H7 (cell line): ENCODE results near the gene MYO5C. TPM values are rescaled to one million over a fixed set of nuclear protein-coding genes. Genes with fewer than 3 reads are reported as not detected.

Experiments used
- DNase-seq: peaks from one replicate; pipeline ENCODE4 v3.0.0; 2012
- H3K27me3 ChIP-seq: 2 replicates; pipeline ENCODE4 v1.6.0; 2011; ENCODE audit warnings: mild to moderate bottlenecking, low read length; ENCODE audit not compliant: control insufficient read depth, insufficient read depth
- H3K36me3 ChIP-seq: replicated peaks from 2 replicates; pipeline ENCODE4 v1.5.1; 2011; ENCODE audit warnings: low read length; ENCODE audit not compliant: control insufficient read depth, insufficient read depth
- H3K4me3 ChIP-seq: 2 replicates; pipeline ENCODE4 v1.5.1; 2011; ENCODE audit warnings: low read depth, mild to moderate bottlenecking, control low read depth, low read length, moderate library complexity; ENCODE audit not compliant: insufficient read depth
- total RNA-seq: library from RNA; depleted of rRNA; stranded (reverse); fragments of >200 nt; shearing (Covaris generic); gene quantifications from 2 replicates; pipeline ENCODE4 v1.2.3, GENCODE V29; 2014

MYO5C gene
- total RNA-seq, 1 experiment from 2014 or later: 1.7 TPM

DNA sequence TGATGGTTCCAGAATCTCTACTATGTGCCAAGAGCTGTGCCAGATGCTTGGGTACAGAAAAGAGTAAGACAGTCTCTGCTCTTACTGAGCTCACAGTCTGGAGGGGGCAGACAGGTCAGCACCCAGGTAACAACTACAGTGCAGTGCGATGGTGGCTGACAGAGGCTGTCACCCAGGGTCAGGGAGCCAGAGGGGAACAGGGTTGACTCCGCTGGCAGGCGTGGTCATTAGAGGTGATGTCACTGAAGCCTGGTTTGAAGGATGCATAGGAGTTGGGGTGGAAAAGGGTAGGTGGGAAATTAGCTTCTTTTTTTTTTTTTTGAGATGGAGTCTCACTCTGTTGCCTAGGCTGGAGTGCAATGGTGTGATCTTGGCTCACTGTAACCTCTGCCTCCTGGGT lies 136.0 kb downstream of the MYO5C start:
- Histone ChIP-seq H3K27me3 (no peaks in the 10 kb centered on the region), H3K36me3 (no peaks in the 10 kb centered on the region; the same call in 1 of the 2 replicates), H3K4me3 (no peak overlapping the region)
- DNase-seq: no peak

DNA sequence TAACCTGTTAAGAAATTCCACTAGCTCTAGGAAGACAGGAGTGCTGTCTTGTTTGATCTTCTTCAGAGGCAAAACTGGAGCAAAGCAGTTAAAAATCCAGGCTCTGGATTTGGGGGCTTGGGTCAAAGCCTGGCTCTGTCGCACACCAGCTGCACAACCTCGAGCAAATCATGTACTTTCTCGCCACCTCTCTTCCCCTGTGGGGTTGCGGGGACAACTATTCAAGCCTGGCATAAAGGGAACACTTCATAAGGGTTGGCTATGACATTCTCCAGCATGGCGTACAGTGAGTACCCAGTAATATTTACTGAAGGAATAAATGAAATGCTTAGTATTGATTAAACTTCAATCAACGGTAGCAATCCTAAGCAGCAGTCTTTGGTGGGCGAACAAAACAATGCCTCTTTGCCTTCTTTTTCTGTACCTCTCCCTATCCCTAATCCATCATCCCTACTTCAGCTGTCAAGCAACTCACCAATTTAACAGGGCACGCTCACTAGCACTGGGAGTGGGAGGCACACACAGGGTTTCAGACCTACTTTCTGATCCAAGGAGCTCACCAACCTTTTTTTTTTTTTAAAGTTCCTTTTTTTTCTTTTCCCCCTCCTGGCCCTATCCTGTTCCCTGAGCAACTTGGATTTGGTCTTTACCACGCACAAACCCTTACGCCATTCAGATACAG lies 137.4 kb downstream of the MYO5C start:
- DNase-seq: no peak
- H3K27me3 ChIP-seq: no peaks in the 10 kb centered on the region
- no peaks in the 10 kb centered on the region; the same call in 1 of the 2 replicates for H3K36me3 ChIP-seq

DNA sequence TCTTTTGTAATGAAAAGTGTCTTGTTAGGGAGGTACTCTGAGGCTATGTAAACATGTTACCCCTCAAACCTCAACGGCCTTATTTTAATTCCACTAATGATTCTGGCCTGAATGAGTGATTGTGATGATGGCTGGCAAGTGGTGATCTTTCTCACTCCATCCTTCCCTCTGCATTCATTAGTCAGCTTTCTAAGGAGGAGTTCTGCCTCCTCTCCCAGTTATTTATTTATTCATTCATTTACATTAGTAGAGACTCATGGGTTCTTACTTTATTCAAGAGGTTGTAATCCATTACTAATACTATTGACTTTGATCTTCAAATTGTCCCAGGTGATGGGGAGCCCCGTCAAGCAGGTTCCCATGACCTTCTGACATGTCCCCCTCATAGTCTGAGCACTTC lies 139.7 kb downstream of the MYO5C start:
- DNase-seq: no peak
- no peaks in the 10 kb centered on the region; the same call in 1 of the 2 replicates for H3K36me3 ChIP-seq

More for the DNA sequence above, 137.4 kb downstream of the MYO5C start:
- H3K4me3 ChIP-seq: no peak overlapping the region

DNA sequence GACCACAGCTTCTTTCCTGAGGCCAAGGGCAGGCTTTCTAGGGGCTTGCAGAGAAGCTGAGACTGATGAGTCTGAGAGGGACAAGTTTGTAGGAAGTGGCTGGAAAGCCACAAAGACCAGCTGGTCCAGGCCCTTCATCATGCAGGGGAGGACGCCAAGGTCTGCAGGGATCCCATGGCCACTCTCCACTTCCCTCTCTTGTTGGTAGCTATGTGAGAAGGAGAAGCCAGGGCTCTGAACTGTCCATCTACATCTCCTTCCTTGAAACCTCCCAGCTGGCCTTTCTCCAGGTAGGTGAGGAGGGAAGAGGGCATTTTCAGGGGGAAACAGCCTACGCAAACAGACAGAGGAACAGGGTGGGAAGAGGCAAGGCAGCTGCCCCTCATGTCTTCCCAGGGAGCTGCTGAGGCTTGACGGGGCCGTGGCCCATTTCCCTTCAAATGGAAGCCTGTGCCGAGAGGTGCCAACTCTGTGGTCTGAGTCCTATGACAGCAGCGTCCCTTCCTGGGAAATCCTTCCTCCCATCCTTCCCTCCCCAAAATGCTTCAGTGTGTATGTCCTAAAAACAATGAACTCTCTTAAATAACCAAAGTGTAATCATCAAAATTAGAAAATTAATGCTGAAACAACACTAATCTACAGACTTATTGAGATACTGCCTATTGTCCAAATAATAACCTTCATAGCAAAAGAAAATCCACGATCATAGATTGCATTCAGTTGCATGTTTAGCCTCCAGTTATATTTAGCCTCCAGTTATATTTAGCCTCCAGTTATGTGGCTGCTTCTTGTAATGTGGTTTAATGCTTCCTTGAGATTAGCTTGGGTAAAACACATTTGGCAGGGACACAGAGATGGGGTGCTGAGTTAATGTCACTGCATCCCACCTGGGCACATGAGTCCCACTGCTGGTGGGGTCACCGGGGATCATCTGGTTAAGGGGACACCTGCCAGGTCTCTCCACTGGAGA lies 140.4 kb downstream of the MYO5C start:
- H3K4me3 ChIP-seq: no peak overlapping the region
- H3K36me3 ChIP-seq: no peaks in the 10 kb centered on the region; the same call in 1 of the 2 replicates
- DNase-seq: no peak
- no peaks in the 10 kb centered on the region for H3K27me3 ChIP-seq

More for the DNA sequence above, 139.7 kb downstream of the MYO5C start:
- Histone ChIP-seq H3K4me3 (no peak overlapping the region), H3K27me3 (no peaks in the 10 kb centered on the region)

DNA sequence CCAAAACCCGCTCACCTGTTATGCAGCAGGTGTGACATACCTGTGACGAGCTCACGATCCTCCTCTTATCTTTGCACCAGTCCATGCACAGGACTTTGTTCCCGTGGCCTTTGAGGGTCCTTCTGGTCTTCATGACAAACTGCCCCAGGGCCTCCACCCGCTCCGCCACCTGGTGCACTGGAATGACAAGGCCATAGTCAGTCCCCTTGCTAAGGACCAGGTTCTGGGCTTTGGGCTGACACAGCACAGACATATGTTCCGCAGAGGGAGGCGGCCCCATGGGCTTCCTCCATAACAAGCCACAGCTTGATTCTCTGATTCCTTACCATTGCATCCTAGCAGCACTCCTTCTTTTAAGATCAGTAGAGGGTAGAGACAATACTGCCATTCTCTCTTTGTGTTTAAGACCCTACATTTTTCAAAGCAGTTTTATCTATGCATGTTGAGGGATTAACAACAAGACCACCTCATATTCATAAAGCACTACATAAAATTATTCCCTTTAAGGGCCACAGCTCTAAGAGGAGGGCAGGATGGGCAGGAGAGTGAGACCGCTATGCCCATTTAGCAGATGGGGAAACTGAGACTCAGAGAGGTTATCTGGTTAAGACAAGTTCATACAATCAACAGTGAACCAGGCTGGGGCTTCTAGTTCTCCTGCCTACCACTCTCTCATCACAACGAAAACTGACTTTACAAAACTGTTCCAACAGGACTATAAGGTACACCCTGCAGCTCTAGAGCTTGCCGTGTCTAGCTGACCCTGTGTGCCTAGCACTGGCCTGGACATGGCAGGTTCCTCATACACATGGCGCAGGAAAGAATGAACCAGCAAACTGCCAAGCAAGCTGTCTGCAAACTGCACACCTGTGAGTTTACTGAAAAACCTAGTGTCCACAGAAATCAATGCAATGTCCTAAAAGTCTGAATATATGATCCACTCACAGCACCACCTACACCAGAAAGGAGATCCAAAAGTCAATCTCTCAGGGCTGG lies 141.4 kb downstream of the MYO5C start:
- no peak overlapping the region for H3K4me3 ChIP-seq
- H3K27me3 ChIP-seq: no peaks in the 10 kb centered on the region
- peaks cover 2% of the 10 kb centered on the region for H3K36me3 ChIP-seq
- no peak for DNase-seq

DNA sequence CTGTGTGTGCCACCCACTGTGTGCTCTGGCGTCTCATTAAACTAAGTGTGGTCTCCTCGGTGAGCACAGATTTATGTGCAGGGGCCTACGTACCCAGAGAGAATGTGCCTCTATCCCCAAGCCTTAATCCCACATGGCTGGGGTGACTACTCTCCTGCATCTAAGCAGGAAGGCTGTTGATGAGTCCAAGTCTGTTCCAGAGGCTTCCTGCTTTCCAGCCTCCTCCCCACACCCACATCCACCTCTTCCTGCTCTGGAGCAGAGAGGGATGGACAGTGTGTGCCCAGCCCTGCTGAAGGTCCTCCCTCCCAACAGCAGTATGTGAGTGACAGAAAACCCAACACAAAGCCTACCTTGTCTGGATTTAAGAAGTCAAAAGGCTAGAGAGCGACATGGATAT lies 144.3 kb downstream of the MYO5C start:
- Histone ChIP-seq H3K27me3 (no peaks in the 10 kb centered on the region), H3K4me3 (no peak overlapping the region), H3K36me3 (peaks cover 2% of the 10 kb centered on the region)
- no peak for DNase-seq

DNA sequence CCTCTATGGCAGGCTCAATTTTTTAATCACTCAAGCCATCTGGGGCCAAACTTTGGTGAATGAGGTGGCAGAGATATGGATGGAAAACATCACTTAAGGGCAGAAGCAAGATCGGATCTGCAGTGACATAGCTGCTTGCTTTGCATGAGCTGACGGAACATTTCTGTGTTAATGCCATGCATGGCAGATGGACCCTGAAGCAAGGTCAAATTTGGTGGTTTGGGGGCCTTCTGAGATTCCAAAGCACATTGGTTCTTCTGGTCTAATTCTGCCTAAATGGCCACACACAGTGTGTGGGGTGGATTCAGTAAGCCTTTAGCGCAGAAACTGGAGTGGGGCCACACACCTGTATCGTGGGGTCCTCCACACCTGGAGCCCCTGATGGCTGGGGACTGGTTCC lies 144.7 kb downstream of the MYO5C start:
- Histone ChIP-seq H3K4me3 (no peak overlapping the region), H3K36me3 (peaks cover 2% of the 10 kb centered on the region), H3K27me3 (no peaks in the 10 kb centered on the region)
- DNase-seq: no peak

DNA sequence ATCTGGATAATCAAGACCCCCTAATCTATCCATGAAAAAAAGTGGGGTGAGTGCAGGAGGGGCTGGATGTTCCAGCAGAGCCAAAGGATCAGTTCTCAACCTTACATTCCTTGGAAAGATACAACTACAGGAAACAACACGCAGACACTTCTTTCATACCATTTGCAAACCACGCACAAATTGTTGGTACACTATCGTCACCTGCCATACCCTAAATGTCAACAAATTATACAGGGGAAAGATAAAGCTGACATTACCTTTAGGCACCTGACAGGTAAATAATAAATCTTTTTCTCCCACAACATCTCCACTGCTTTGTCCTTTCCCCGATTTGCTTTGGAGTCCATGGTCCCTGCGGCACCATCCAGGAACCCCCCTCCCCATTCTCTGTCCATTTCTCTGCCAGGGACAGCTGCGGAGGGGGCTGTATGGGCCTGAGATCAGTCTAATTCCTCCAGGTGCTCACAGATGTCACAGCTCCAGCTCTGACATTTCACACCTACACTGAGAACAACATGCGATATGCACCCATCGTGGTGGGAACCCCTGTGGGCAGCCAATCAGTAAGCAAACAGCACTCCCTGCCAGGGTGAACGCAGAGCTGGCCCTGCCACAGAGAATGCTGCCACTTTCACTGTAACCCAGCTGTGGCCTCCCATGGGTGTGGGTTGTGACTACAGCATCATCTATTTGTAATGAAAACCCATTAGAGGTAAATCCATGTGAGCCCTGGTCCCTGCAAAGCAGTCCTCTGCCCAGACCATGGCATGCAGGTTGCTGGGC lies 145.4 kb downstream of the MYO5C start:
- H3K27me3 ChIP-seq: no peaks in the 10 kb centered on the region
- H3K36me3 ChIP-seq: peaks cover 2% of the 10 kb centered on the region
- H3K4me3 ChIP-seq: no peak overlapping the region
- DNase-seq: no peak

DNA sequence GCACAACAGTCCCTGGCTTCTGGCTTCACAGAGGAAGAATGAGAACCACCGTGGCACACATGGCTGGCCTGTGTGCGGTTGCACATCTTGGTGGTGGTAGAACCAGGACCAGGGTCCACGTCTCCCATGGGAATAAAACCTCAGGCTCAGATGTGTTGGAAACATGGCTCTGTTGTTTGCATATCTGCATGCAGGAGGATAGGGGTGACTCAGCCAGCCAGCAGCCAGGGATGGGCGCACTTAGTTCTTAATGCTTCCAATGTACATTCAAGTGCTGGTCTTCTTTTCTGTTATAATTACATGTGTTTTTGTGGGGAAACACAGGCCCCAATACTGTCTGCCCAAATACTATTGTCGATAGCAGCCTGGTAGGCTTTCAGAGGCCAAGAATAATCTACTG lies 147.2 kb downstream of the MYO5C start:
- DNase-seq: no peak

DNA sequence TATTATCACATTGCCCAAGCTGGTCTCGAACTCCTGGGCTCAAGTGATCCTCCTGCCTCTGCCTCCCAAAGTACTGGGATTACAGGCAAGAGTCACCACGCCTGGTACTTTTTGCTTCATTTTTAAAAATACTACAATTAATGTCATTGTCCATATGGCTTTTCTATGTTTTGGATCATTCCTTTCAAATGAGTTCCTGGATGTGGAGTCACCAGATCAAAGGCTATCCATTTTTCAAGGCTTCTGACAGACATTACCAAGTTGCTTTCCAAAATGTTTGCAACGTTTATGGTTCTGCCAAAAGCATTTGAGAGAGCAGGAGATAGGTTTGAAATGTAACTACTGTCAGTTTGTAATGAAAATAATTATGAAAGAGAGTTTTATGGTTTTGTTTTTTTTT lies 148.8 kb downstream of the MYO5C start:
- Histone ChIP-seq H3K27me3 (no peaks in the 10 kb centered on the region), H3K4me3 (no peak overlapping the region), H3K36me3 (peaks cover 6% of the 10 kb centered on the region)
- no peak for DNase-seq

More for the DNA sequence above, 147.2 kb downstream of the MYO5C start:
- no peaks in the 10 kb centered on the region for H3K27me3 ChIP-seq
- no peak overlapping the region for H3K4me3 ChIP-seq
- H3K36me3 ChIP-seq: peaks cover 6% of the 10 kb centered on the region

DNA sequence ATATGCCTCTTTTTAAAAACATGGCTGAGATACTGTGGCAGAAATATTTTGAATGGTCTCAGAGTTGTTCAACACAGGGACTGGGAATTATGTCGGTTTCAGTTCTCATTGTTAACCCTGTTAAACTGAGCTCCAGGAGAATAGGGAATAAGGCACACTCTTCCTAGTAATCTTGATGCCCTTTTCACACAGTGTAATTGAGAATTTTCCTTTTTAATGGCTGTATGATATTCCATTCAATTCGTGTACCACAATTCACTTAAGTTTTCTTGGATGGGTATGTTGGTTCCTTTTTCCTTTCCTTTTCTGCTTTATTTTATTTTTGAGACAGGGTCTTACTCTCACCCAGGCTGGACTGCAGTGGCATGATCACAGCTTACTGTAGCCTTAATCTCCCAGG lies 149.3 kb downstream of the MYO5C start:
- peaks cover 6% of the 10 kb centered on the region for H3K36me3 ChIP-seq
- DNase-seq: no peak
- no peak overlapping the region for H3K4me3 ChIP-seq
- H3K27me3 ChIP-seq: no peaks in the 10 kb centered on the region

DNA sequence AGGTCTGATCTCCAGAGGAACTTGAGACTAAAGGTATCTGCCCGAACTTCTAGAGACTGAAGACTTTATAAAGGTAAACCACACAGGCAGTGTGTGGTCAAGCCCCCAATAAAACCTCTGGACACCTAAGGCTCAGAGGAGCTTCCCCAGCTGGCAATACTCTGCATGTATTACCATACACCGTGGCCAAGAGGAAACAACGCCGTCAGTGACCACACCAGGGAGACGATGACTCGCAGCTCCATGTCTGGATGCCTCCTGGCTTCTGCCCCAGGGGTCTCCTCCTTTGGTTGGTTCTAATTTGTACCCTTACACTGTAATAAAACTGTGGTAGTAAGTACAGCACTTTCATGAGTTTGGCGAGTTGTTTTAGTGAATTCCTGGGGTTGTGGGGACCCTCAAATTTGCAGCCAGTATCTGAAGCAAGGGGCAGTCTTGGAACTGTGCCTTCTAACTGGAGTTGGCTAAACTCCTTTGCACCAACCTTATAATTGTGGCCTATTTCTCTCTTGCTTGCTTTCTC lies 150.9 kb downstream of the MYO5C start:
- Histone ChIP-seq H3K36me3 (peaks cover 7% of the 10 kb centered on the region), H3K4me3 (no peak overlapping the region), H3K27me3 (no peaks in the 10 kb centered on the region)
- DNase-seq: no peak

DNA sequence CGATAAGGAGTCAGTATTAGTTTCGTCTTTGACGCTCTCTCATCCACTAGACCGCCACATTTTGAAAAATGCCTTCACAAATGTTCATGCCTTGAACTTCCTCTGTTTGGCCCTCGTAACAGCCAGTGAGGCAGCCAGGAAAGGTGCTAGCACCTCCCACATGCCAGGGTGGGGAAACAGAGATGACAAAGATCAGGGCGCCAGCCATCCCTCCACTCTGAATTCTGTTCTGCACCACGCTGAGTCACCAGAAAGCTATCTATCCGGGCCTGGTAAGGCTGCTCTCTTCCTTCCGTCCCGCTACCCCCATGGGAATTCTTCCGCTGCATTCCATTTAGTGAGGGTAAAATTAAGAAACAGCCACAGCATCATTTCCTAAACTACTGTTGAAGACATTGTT lies 151.7 kb downstream of the MYO5C start:
- H3K4me3 ChIP-seq: no peak overlapping the region
- peaks cover 6% of the 10 kb centered on the region for H3K36me3 ChIP-seq
- no peaks in the 10 kb centered on the region for H3K27me3 ChIP-seq
- no peak for DNase-seq
